Progenitor cell of endocrine pancreas (in vitro differentiated cells): Measurements from ENCODE around the gene BCAS3. TPM values are rescaled to one million over a fixed set of nuclear protein-coding genes. Genes with fewer than 3 reads are reported as not detected.

Experiments used
- DNase-seq: peaks from one replicate; pipeline ENCODE4 v3.0.0; 2021; ENCODE audit warnings: low spot score; ENCODE audit not compliant: unreplicated experiment
- H3K27ac Mint-ChIP-seq: 2 replicates; pipeline ENCODE4 v1.8.0; 2021; ENCODE audit warnings: mild to moderate bottlenecking, moderate library complexity, mixed read lengths
- H3K27me3 Mint-ChIP-seq: 2 replicates; pipeline ENCODE4 v1.8.0; 2021; ENCODE audit warnings: mixed read lengths
- H3K36me3 Mint-ChIP-seq: 2 replicates; pipeline ENCODE4 v1.8.0; 2022; ENCODE audit warnings: mixed read lengths; ENCODE audit not compliant: insufficient read depth
- H3K4me1 Mint-ChIP-seq: 2 replicates; pipeline ENCODE4 v1.8.0; 2021; ENCODE audit warnings: low read depth, mixed read lengths
- H3K4me3 Mint-ChIP-seq: 2 replicates; pipeline ENCODE4 v1.8.0; 2021; ENCODE audit warnings: low read depth, mild to moderate bottlenecking, moderate library complexity, mixed read lengths
- H3K9me3 Mint-ChIP-seq: 2 replicates; pipeline ENCODE4 v1.8.0; 2021; ENCODE audit warnings: low read depth, mixed read lengths
- total RNA-seq: library from RNA; stranded (reverse); gene quantifications from 2 replicates; pipeline ENCODE4 v1.2.1, GENCODE V29; 2021
- TF ChIP-seq, protein P1 (sequence below): fragments of 200-600 bp; sonication (generic); IDR thresholded peaks from one replicate; pipeline ENCODE4 v1.5.0; 2021; ENCODE audit warnings: antibody characterized with exemption, mild to moderate bottlenecking; ENCODE audit not compliant: unreplicated experiment

Gene BCAS3
- total RNA-seq, 1 donor from 2014 or later: 36.1 TPM

DNA sequence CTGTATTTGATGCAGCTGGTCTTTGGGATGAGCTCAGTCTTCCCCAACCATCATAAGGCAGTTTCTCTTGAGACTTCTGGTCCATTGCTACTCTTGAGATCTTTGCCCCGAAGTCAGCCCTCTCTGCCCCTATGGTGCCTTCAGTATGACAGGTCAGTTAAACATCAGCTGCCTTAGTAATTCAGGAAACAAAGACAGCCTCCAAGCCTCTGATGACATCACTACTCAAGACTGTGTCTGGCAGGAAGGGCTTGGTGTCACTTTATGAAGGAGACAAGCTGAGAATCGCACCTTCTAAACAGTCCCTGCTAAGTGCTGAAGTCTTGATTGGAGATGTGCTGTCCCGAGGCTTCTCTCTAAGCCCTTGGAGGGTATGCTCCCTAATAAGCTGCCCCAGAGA, 617.1 kb downstream of the BCAS3 start:
- Mint-ChIP-seq H3K36me3 (no peaks in the 10 kb centered on the region), H3K27ac (no peak overlapping the region), H3K4me3 (no peak overlapping the region), H3K4me1 (peaks cover 4% of the 10 kb centered on the region), H3K9me3 (no peaks in the 10 kb centered on the region), H3K27me3 (peaks cover 24% of the 10 kb centered on the region)
- TF ChIP-seq, protein P1, sequence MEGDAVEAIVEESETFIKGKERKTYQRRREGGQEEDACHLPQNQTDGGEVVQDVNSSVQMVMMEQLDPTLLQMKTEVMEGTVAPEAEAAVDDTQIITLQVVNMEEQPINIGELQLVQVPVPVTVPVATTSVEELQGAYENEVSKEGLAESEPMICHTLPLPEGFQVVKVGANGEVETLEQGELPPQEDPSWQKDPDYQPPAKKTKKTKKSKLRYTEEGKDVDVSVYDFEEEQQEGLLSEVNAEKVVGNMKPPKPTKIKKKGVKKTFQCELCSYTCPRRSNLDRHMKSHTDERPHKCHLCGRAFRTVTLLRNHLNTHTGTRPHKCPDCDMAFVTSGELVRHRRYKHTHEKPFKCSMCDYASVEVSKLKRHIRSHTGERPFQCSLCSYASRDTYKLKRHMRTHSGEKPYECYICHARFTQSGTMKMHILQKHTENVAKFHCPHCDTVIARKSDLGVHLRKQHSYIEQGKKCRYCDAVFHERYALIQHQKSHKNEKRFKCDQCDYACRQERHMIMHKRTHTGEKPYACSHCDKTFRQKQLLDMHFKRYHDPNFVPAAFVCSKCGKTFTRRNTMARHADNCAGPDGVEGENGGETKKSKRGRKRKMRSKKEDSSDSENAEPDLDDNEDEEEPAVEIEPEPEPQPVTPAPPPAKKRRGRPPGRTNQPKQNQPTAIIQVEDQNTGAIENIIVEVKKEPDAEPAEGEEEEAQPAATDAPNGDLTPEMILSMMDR: no peak
- DNase-seq: no peak

DNA sequence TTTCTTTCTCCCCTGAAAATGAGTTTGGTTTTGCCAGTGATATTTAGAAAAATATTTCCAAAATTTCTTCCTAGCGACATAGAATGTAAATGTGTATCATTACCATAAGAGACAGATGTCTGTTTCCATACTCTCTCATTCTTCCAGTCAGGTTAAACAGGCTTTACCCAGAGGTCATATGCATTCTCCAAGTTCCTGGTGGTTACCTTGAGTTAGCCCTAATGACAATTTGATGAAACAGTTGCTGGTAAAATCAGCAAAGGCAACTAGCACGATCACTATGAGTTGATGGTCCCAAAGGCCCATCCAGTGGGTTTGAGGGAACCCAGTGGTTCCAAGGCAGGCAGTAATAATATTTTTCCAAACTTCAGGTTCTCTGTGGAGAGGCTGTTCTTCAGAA, 618.4 kb downstream of the BCAS3 start:
- no peak for DNase-seq
- no peak overlapping the region for H3K27ac Mint-ChIP-seq
- H3K4me3 Mint-ChIP-seq: no peak overlapping the region
- H3K9me3 Mint-ChIP-seq: no peaks in the 10 kb centered on the region
- no peaks in the 10 kb centered on the region for H3K4me1 Mint-ChIP-seq
- TF ChIP-seq, protein P1: no peak
- peaks cover 22% of the 10 kb centered on the region for H3K27me3 Mint-ChIP-seq
- no peaks in the 10 kb centered on the region for H3K36me3 Mint-ChIP-seq

DNA sequence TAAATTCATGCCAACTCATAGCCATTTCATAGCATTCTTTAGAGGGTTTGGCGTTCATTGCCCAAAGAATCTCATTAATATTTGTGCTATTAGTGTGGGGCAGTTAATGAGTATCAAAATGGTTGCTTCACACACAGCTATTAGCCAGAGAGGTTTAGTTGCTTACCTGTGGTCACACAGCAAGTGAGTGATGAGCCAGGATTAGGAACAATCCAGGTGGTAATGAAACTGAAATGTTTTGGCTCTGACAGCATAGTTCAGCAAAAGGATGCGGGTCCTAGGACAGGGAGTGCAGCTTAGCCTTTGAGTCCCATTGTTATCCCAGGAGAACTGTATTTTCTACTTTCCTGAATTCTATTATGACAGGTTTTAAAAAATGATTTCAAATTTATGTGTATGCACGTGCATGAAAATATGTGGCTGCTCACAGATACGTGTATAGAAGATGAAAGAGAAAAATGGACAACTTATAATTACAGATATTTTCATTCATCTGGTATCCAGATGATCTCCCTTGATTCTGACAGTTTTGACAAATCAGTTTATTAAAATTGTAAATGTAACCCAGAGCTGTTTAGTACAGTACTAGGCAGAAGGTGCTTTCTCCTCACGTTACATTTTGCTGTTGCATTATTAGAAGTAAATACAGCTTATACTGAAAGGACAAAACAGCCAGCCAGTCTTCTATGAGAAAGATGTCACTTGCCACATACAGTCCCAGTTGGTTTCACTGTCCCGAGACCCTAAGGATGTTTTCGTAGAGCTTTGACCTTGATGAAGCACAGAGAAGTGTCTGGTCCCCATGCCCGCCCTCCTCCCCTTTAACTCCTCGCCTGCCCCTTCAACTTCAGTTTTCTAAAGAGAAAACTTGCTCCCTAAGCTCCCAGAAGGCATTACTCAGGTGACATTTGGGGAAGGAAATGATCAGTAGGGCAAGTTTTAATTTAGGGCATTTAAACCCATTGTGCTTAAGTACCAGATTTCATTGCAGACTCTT, 622.2 kb downstream of the BCAS3 start:
- TF ChIP-seq, protein P1: no peak
- Mint-ChIP-seq H3K36me3 (no peaks in the 10 kb centered on the region), H3K4me3 (no peak overlapping the region), H3K9me3 (no peaks in the 10 kb centered on the region), H3K27ac (no peak overlapping the region), H3K4me1 (peaks cover 3% of the 10 kb centered on the region), H3K27me3 (peaks cover 11% of the 10 kb centered on the region)
- no peak for DNase-seq

DNA sequence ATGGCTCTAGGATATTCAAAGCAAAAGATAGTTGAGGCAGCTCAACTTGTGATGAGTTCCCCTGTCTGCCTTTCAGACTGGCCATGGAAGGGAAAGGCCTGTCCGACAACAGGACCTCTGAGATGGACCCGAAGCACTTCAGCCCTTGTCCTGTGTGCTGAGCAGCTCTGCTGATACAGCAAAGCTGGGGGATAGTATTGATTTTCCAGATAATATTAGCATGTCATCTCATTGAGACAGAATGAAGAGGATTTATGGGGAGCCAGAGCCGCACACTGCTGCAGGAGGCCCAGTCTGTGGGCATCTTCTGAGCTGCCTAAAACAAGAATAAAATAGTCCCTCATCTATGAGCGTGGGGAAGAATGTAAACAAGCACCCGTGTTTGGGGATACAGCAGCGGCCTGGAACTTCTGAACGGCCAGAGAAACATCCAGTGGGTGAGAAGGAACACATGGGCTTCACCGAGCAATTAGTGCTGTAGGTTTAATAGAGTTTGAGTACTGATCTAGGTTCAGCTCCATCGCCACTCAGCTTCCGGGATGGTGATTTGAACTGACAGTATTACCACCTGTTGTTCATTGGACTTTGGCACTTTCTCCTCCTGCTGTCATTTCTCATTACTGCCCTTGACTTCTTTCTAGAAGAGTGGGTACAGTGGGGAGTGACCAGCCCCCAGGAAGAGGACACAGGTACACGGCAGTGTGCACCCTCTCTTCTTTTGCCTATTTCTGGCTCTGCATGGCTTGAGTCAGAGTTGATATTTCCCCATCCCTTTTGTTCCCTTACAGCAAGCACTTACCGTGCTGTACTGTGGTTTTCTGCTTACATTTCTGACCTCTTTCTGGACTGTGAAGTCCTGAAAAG, 625.5 kb downstream of the BCAS3 start:
- no peak overlapping the region for H3K4me3 Mint-ChIP-seq
- peaks cover 3% of the 10 kb centered on the region for H3K4me1 Mint-ChIP-seq
- DNase-seq: no peak
- H3K27me3 Mint-ChIP-seq: peaks cover 4% of the 10 kb centered on the region
- TF ChIP-seq, protein P1: no peak
- no peak overlapping the region for H3K27ac Mint-ChIP-seq
- no peaks in the 10 kb centered on the region for H3K9me3 Mint-ChIP-seq
- no peaks in the 10 kb centered on the region for H3K36me3 Mint-ChIP-seq

DNA sequence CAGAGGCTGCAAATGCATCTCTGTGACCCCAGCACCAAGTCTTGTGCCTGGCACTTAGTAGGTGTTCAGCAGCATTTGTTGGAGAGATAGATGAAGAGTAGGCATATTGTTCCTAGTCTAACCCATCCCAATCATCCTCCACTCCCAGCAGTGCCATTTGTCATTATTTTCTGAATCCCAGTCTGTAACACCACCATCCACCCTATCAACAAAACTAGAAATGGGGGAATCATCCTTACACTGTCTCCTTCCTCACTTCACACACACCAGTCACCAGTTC, 626.1 kb downstream of the BCAS3 start:
- no peak overlapping the region for H3K4me3 Mint-ChIP-seq
- TF ChIP-seq, protein P1: no peak
- no peak overlapping the region for H3K27ac Mint-ChIP-seq
- peaks cover 3% of the 10 kb centered on the region for H3K4me1 Mint-ChIP-seq
- H3K27me3 Mint-ChIP-seq: peaks cover 4% of the 10 kb centered on the region
- H3K9me3 Mint-ChIP-seq: no peaks in the 10 kb centered on the region
- H3K36me3 Mint-ChIP-seq: no peaks in the 10 kb centered on the region
- no peak for DNase-seq
